Measurements from ENCODE around the gene CNIH2. TPM values are rescaled to one million over a fixed set of nuclear protein-coding genes. Genes with fewer than 3 reads are reported as not detected.

Gene CNIH2
- total and polyA plus RNA-seq, 2 donors (not counting 1 experiment from before 2014, with no cell fraction given): 0.92 to 2.0 TPM

DNA sequence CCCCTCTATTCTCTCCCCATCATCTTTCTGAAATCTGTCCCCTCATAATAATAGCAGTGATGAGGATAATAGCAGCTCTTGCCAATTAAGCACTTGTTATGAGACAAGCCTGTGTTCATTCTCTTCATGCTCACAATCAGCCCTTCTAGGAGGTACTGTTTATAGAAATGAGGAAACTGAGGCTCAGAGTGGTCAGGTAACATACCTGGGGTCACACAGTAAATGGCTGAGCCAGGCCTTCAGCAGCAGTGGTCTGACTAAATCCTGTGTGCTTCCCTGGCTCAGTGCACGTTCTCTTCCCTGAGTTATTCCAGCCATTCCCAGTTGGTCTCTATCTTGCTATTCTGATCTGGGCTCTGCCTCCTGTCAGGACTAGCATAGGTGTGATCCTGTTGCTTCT lies 3.8 kb upstream of the CNIH2 start:
- peaks cover 26% of the 10 kb centered on the region for H3K4me1 Mint-ChIP-seq
- no peaks in the 10 kb centered on the region for H3K9me3 Mint-ChIP-seq (ENCODE audit: insufficient read depth)
- WGBS (ENCODE audit: insufficient coverage): 85% methylated on average over 1 of the region's 1 CpG
- Histone ChIP-seq H3K27ac (ENCODE audit: low read length in 2 of 2) (no peak overlapping the region), H4K20me1 (ENCODE audit: control insufficient read depth, insufficient read depth, low read length, poor library complexity, severe bottlenecking) (peaks cover 63% of the 10 kb centered on the region), H3K4me1 (ENCODE audit: control insufficient read depth in 2 of 2, insufficient read depth in 2 of 2, low read length in 2 of 2) (peaks cover 20 to 24% of the 10 kb centered on the region in 2 donors), H3K4me2 (replicated peaks; ENCODE audit: low read depth, low read length, poor library complexity, severe bottlenecking) (no peak overlapping the region), H3K27me3 (replicated peaks in 1 of 4; ENCODE audit: control extremely low read depth in 1 of 4, control insufficient read depth in 3 of 4, insufficient read depth in 4 of 4, low read length in 3 of 4) (peaks cover 0 to 5% (median 2%) of the 10 kb centered on the region in 4 experiments), H3K4me3 (ENCODE audit: control extremely low read depth in 1 of 5, extremely low read depth in 1 of 5, insufficient read depth in 1 of 5, low read depth in 2 of 5, low read length in 4 of 5) (no peak overlapping the region), H3K79me2 (ENCODE audit: control insufficient read depth, insufficient read depth, low read length) (peaks cover 33% of the 10 kb centered on the region), H3K9me3 (ENCODE audit: control extremely low read depth in 1 of 3, control insufficient read depth in 2 of 3, insufficient read depth in 1 of 3, low read length in 2 of 3) (no peaks in the 10 kb centered on the region), H3K9ac (ENCODE audit: low read length) (no peak overlapping the region), H2AFZ (ENCODE audit: insufficient read depth, low read depth, low read length, poor library complexity, severe bottlenecking) (no peak overlapping the region), H3K36me3 (replicated peaks in 1 of 2; ENCODE audit: control extremely low read depth in 1 of 2, control insufficient read depth in 1 of 2, extremely low read depth in 1 of 2, insufficient read depth in 2 of 2, low read length in 1 of 2) (peaks cover 0 to 56% of the 10 kb centered on the region in 2 experiments)
- TF ChIP-seq CTCF (IDR thresholded peaks at IDR 0.05) (no peak), EZH2 (IDR thresholded peaks at IDR 0.05; ENCODE audit: borderline replicate concordance, insufficient read depth, low read depth, low read length, poor library complexity, severe bottlenecking) (no peak)
- no peaks in the 10 kb centered on the region for H3K27me3 Mint-ChIP-seq
- DNase-seq (no peak), ATAC-seq (ENCODE audit: low read depth) (no peak)
- no peak overlapping the region for H3K27ac Mint-ChIP-seq
- POLR2A ChIA-PET: no interaction called here
- CTCF ChIA-PET: interaction anchor here (4.7 kb wide), 1 partner anchor 7 kb away, joined by 33 read pairs; no protein-coding TSS in a partner anchor
- no peak overlapping the region for H3K4me3 Mint-ChIP-seq
- intact Hi-C loops (cut with micrococcal nuclease): no loop called here

- H3K9me3 Mint-ChIP-seq (ENCODE audit: insufficient read depth): no peaks in the 10 kb centered on the region
- Histone ChIP-seq H2AFZ (ENCODE audit: insufficient read depth, low read depth, low read length, poor library complexity, severe bottlenecking) (no peak overlapping the region), H3K9ac (ENCODE audit: low read length) (no peak overlapping the region), H3K4me2 (replicated peaks; ENCODE audit: low read depth, low read length, poor library complexity, severe bottlenecking) (no peak overlapping the region), H3K4me3 (ENCODE audit: control extremely low read depth in 1 of 5, extremely low read depth in 1 of 5, insufficient read depth in 1 of 5, low read depth in 2 of 5, low read length in 4 of 5) (no peak overlapping the region), H3K79me2 (ENCODE audit: control insufficient read depth, insufficient read depth, low read length) (peaks cover 21% of the 10 kb centered on the region), H3K27ac (ENCODE audit: low read length in 2 of 2) (no peak overlapping the region), H3K4me1 (ENCODE audit: control insufficient read depth in 2 of 2, insufficient read depth in 2 of 2, low read length in 2 of 2) (peaks cover 13 to 15% of the 10 kb centered on the region in 2 donors), H3K27me3 (replicated peaks in 1 of 4; ENCODE audit: control extremely low read depth in 1 of 4, control insufficient read depth in 3 of 4, insufficient read depth in 4 of 4, low read length in 3 of 4) (peaks cover 0 to 15% (median 3%) of the 10 kb centered on the region in 4 experiments), H3K9me3 (ENCODE audit: control extremely low read depth in 1 of 3, control insufficient read depth in 2 of 3, insufficient read depth in 1 of 3, low read length in 2 of 3) (no peaks in the 10 kb centered on the region), H4K20me1 (ENCODE audit: control insufficient read depth, insufficient read depth, low read length, poor library complexity, severe bottlenecking) (peaks cover 63% of the 10 kb centered on the region), H3K36me3 (replicated peaks in 1 of 2; ENCODE audit: control extremely low read depth in 1 of 2, control insufficient read depth in 1 of 2, extremely low read depth in 1 of 2, insufficient read depth in 2 of 2, low read length in 1 of 2) (peaks cover 0 to 56% of the 10 kb centered on the region in 2 experiments)
- peaks cover 3% of the 10 kb centered on the region for H3K27me3 Mint-ChIP-seq
- peaks cover 21% of the 10 kb centered on the region for H3K4me1 Mint-ChIP-seq
- no peak for ATAC-seq (ENCODE audit: low read depth)
- DNase-seq: no peak
- H3K27ac Mint-ChIP-seq: no peak overlapping the region
- CTCF ChIA-PET: no interaction called here
- 95% methylated on average over 8 of the region's 8 CpGs for WGBS (ENCODE audit: insufficient coverage)
- POLR2A ChIA-PET: interaction anchor here (0.7 kb wide), 1 partner anchor 918 kb away, joined by 5 read pairs; no protein-coding TSS in a partner anchor
- no peak overlapping the region for H3K4me3 Mint-ChIP-seq
- TF ChIP-seq CTCF (IDR thresholded peaks at IDR 0.05) (no peak), EZH2 (IDR thresholded peaks at IDR 0.05; ENCODE audit: borderline replicate concordance, insufficient read depth, low read depth, low read length, poor library complexity, severe bottlenecking) (no peak)
- intact Hi-C loops (cut with micrococcal nuclease): no loop called here
Measured at GRCh38 chr11:66275396-66275795, 2.6 kb upstream of the CNIH2 start.
